HepG2 (cell line): Measurements from ENCODE around the gene PRUNE1.

Experiments used
- CEBPB ChIP-seq: IDR thresholded peaks from 2 replicates; pipeline ENCODE4 v1.6.1; 2011; ENCODE audit warnings: low read depth, low read length, improper control_type of control experiment, borderline replicate concordance
- CTCF ChIP-seq: sonication (generic); formaldehyde crosslinking; IDR thresholded peaks from 2 replicates; pipeline ENCODE4 v1.5.0; 2020; ENCODE audit warnings: mild to moderate bottlenecking, missing genetic modification reagents, moderate library complexity
- FIP1L1 ChIP-seq: fragments of 200-400 bp; formaldehyde crosslinking; IDR thresholded peaks from 2 replicates; pipeline ENCODE4 v1.6.1; 2018; ENCODE audit warnings: low read depth, mild to moderate bottlenecking, low read length, moderate library complexity, borderline replicate concordance; ENCODE audit not compliant: insufficient read depth
- FOXM1 ChIP-seq: sonication (generic); formaldehyde crosslinking; IDR thresholded peaks from 2 replicates; pipeline ENCODE4 v1.5.0; 2020; ENCODE audit warnings: missing genetic modification reagents
- HOMEZ ChIP-seq: IDR thresholded peaks from 2 replicates; pipeline ENCODE4 v1.6.1; 2016; ENCODE audit warnings: low read depth
- PRDM10 ChIP-seq: sonication (generic); formaldehyde crosslinking; IDR thresholded peaks from 2 replicates; pipeline ENCODE4 v1.4.0; 2020; ENCODE audit warnings: low read depth, missing genetic modification reagents
- REST ChIP-seq, 2 experiments: IDR thresholded peaks; 2 replicates each; pipeline ENCODE4 v1.6.1; 2011 to 2012; ENCODE audit warnings: low read length in 2 of 2, borderline replicate concordance in 1 of 2, low read depth in 1 of 2, mild to moderate bottlenecking in 1 of 2, moderate library complexity in 1 of 2
- TCF12 ChIP-seq, 2 experiments: fragments of 450-650 bp in 1 of 2; sonication (generic) in 1 of 2; formaldehyde crosslinking in 1 of 2; IDR thresholded peaks; 2 replicates each; pipeline versions ENCODE4 v1.6.1 to v1.8.0; 2017 to 2022; ENCODE audit warnings: antibody characterized with exemption in 1 of 2, mild to moderate bottlenecking in 1 of 2, missing genetic modification reagents in 1 of 2, moderate library complexity in 1 of 2
- XRCC5 ChIP-seq: fragments of 200-400 bp; formaldehyde crosslinking; optimal IDR thresholded peaks from 2 replicates; pipeline ENCODE3; 2017; ENCODE audit warnings: mild to moderate bottlenecking, low read length
- ZNF224 ChIP-seq: sonication (generic); formaldehyde crosslinking; IDR thresholded peaks from 2 replicates; pipeline ENCODE4 v1.5.0; 2020; ENCODE audit warnings: mild to moderate bottlenecking, missing genetic modification reagents
- ZNF780A ChIP-seq: sonication (generic); formaldehyde crosslinking; IDR thresholded peaks from 2 replicates; pipeline ENCODE4 v1.8.0; 2022; ENCODE audit warnings: mild to moderate bottlenecking, missing genetic modification reagents, moderate library complexity

- no peak for TF ChIP-seq CEBPB
- TF ChIP-seq REST (IDR thresholded peaks at IDR 0.05; ENCODE audit: borderline replicate concordance in 1 of 2, low read depth in 1 of 2, low read length in 2 of 2), result no peak
- TF ChIP-seq FOXM1 (CRISPR knock-in tag), result no peak
- no peak for TF ChIP-seq TCF12 (IDR thresholded peaks at IDR 0.05)
- TF ChIP-seq TCF12 (CRISPR knock-in tag; IDR thresholded peaks at IDR 0.05), result no peak
- no peak for TF ChIP-seq HOMEZ (CRISPR knock-in tag)
- TF ChIP-seq FIP1L1, result no peak
- no peak for TF ChIP-seq ZNF224 (CRISPR knock-in tag)
- TF ChIP-seq PRDM10 (CRISPR knock-in tag), result no peak
- TF ChIP-seq CTCF (CRISPR knock-in tag), result no peak
- no peak for TF ChIP-seq XRCC5
- TF ChIP-seq ZNF780A (CRISPR knock-in tag), result no peak
These were observed 22.9 kb upstream of the PRUNE1 start for GRCh38 chr1:150985179-150985825.
